K562 (cell line): ENCODE results near the gene CCDC186. TPM values are rescaled to one million over a fixed set of nuclear protein-coding genes. Genes with fewer than 3 reads are reported as not detected.

ENCODE experiments used
- ATF1 ChIP-seq, 2 experiments: fragments of 450-650 bp in 1 of 2; IDR thresholded peaks; 2 replicates each; pipeline ENCODE4 v1.6.1; 2016; ENCODE audit warnings: missing compliant biosample characterization in 1 of 2, missing genetic modification characterization in 1 of 2
- CCNT2 ChIP-seq: IDR thresholded peaks from 2 replicates; pipeline ENCODE4 v1.6.1; 2011; ENCODE audit warnings: borderline replicate concordance, low read depth, mild to moderate bottlenecking, moderate library complexity, mixed read lengths, low read length; ENCODE audit not compliant: insufficient read length; ENCODE audit errors: extremely low read depth
- DACH1 ChIP-seq: fragments of 450-650 bp; IDR thresholded peaks from 2 replicates; pipeline ENCODE4 v1.6.1; 2018; ENCODE audit not compliant: partially characterized antibody
- FOXK2 ChIP-seq, 2 experiments: fragments of 450-650 bp; IDR thresholded peaks in 1 of 2; conservative IDR thresholded peaks in 1 of 2; 2 replicates each; pipeline ENCODE4 v1.6.1; 2016; ENCODE audit warnings: low read depth in 2 of 2, mild to moderate bottlenecking in 1 of 2
- KHSRP ChIP-seq: fragments of 450-650 bp; IDR thresholded peaks from 2 replicates; pipeline ENCODE4 v1.6.1; 2017
- NFATC3 ChIP-seq: fragments of 450-650 bp; IDR thresholded peaks from 2 replicates; pipeline ENCODE4 v1.6.1; 2017; ENCODE audit warnings: mild to moderate bottlenecking
- NFE2 ChIP-seq: IDR thresholded peaks from 2 replicates; pipeline ENCODE4 v1.6.1; 2014; ENCODE audit warnings: antibody characterized with exemption, low read depth
- NR2C2 ChIP-seq, 2 experiments: fragments of 200-800 bp in 1 of 2; sonication (Bioruptor generic) in 1 of 2; sonication (generic) in 1 of 2; formaldehyde crosslinking in 1 of 2; IDR thresholded peaks; 2 replicates each; pipeline versions ENCODE4 v1.6.1 to v1.8.0; 2016 to 2022; ENCODE audit warnings: mild to moderate bottlenecking in 1 of 2, missing compliant biosample characterization in 1 of 2, missing genetic modification characterization in 1 of 2, missing genetic modification reagents in 1 of 2
- POLR2H ChIP-seq: IDR thresholded peaks from 2 replicates; pipeline ENCODE4 v1.6.1; 2016; ENCODE audit warnings: missing genetic modification characterization, low read depth, mild to moderate bottlenecking, control low read depth, missing compliant biosample characterization, moderate library complexity
- RBBP5 ChIP-seq: fragments of 200-600 bp; sonication (generic); IDR thresholded peaks from 2 replicates; pipeline ENCODE4 v1.6.1; 2012; ENCODE audit warnings: borderline replicate concordance, mild to moderate bottlenecking, low read length, control low read depth, inconsistent platforms; ENCODE audit not compliant: insufficient read depth, poor library complexity, severe bottlenecking
- RBM39 ChIP-seq: fragments of 200-400 bp; formaldehyde crosslinking; optimal IDR thresholded peaks from 2 replicates; pipeline ENCODE3; 2018; ENCODE audit warnings: low read depth, low read length
- REST ChIP-seq, 2 experiments: fragments of 450-650 bp; formaldehyde crosslinking in 1 of 2; IDR thresholded peaks; 2 replicates each; pipeline versions ENCODE4 v1.4.0 to v1.6.1; 2014 to 2020; ENCODE audit warnings: mild to moderate bottlenecking in 2 of 2, borderline replicate concordance in 1 of 2, low read depth in 1 of 2
- RFX7 ChIP-seq: fragments of 250-450 bp; sonication (Bioruptor Pico); IDR thresholded peaks from 2 replicates; pipeline ENCODE4 v1.5.1; 2021; ENCODE audit warnings: mild to moderate bottlenecking
- TSC22D4 ChIP-seq: fragments of 450-650 bp; IDR thresholded peaks from 2 replicates; pipeline ENCODE4 v1.6.1; 2016; ENCODE audit warnings: missing genetic modification characterization, missing biosample characterization, control low read depth
- YY1 ChIP-seq, 3 experiments: IDR thresholded peaks; 2 replicates each; pipeline ENCODE4 v1.6.1; 2011; ENCODE audit warnings: low read length in 2 of 3, mild to moderate bottlenecking in 2 of 3, moderate library complexity in 2 of 3, borderline replicate concordance in 1 of 3, control low read depth in 1 of 3, low read depth in 1 of 3; ENCODE audit not compliant: insufficient read depth in 3 of 3, insufficient replicate concordance in 2 of 3, control insufficient read depth in 1 of 3, insufficient read length in 1 of 3; ENCODE audit errors: extremely low read depth in 1 of 3
- ZNF507 ChIP-seq: conservative IDR thresholded peaks from 2 replicates; pipeline ENCODE4 v1.6.1; 2017; ENCODE audit warnings: missing genetic modification characterization, missing compliant biosample characterization
- ZNF57 ChIP-seq: fragments of 450-650 bp; formaldehyde crosslinking; IDR thresholded peaks from 2 replicates; pipeline ENCODE4 v1.4.0; 2020; ENCODE audit warnings: mild to moderate bottlenecking, moderate library complexity
- polyA plus RNA-seq, 8 experiments: library from polyadenylated mRNA; depleted of rRNA in 4 of 8; stranded (reverse) in 5 of 8; unstranded in 3 of 8; fragments of >200 nt; fragmentation: Nextera tagmentation in 2 of 8; fragmentation: Illumina TruSeq in 1 of 8; extraction: Ambion mirVana in 2 of 8; extraction: Trizol in 1 of 8; gene quantifications; 2 replicates each; pipeline versions ENCODE4 v1.2.1 to v1.2.3, GENCODE V29; 2011 to 2014; ENCODE audit warnings: inconsistent platforms in 1 of 8, missing spikeins in 1 of 8
- total RNA-seq, 7 experiments: library from RNA; depleted of rRNA in 6 of 7; stranded (reverse); fragments of >200 nt in 6 of 7; fragmentation: Illumina TruSeq in 2 of 7; extraction: Trizol in 2 of 7; gene quantifications; 2 replicates each; pipeline versions ENCODE4 v1.2.1 to v1.2.3, GENCODE V29; 2011 to 2021; ENCODE audit warnings: low replicate concordance in 1 of 7

Gene CCDC186
- total and polyA plus RNA-seq, 9 of the 15 experiments (the other 6 are each of a cell fraction or from before 2014, with no cell fraction given), result 2.0 to 7.5 (median 4.7) TPM

GRCh38 chr10:114173921-114174694 lies at the start of gene CCDC186 (continued):
- TF ChIP-seq REST (IDR thresholded peaks at IDR 0.05; ENCODE audit: borderline replicate concordance), result no peak
- no peak for TF ChIP-seq REST (CRISPR knock-in tag; IDR thresholded peaks at IDR 0.05; ENCODE audit: low read depth)
- TF ChIP-seq TSC22D4, result no peak
- TF ChIP-seq DACH1, result peak; percentile 64
- TF ChIP-seq FOXK2 (conservative IDR thresholded peaks at IDR 0.05 in 1 of 2, IDR thresholded peaks at IDR 0.05 in 1 of 2; ENCODE audit: low read depth in 2 of 2), result peak; percentile 77 to 85; a peak in 3 of 4 replicates
- no peak for TF ChIP-seq NFATC3
- no peak for TF ChIP-seq ZNF57 (CRISPR knock-in tag)
- TF ChIP-seq CCNT2, result peak; percentile 38
- no peak for TF ChIP-seq RFX7
- no peak for TF ChIP-seq KHSRP
- TF ChIP-seq RBBP5, result peak; percentile 51
- TF ChIP-seq POLR2H (tag), result peak; percentile 59; the same call in 1 of the 2 replicates
- TF ChIP-seq NFE2, result peak; percentile 70
- peak; percentile 57 to 96 (median 92) for TF ChIP-seq YY1 (IDR thresholded peaks at IDR 0.05; ENCODE audit: borderline replicate concordance in 1 of 3, control insufficient read depth in 1 of 3, extremely low read depth in 1 of 3, insufficient read depth in 3 of 3, insufficient read length in 1 of 3, insufficient replicate concordance in 2 of 3, low read depth in 1 of 3, low read length in 2 of 3)
- no peak for TF ChIP-seq ATF1 (CRISPR knock-in tag; IDR thresholded peaks at IDR 0.05)
- TF ChIP-seq ATF1 (tag; IDR thresholded peaks at IDR 0.05), result peak; percentile 84
- no peak for TF ChIP-seq ZNF507 (tag)
- no peak for TF ChIP-seq NR2C2 (CRISPR knock-in tag; IDR thresholded peaks at IDR 0.05)
- TF ChIP-seq NR2C2 (tag; IDR thresholded peaks at IDR 0.05), result peak; percentile 52; the same call in 1 of the 2 replicates
- TF ChIP-seq RBM39, result no peak
